Right lobe of liver (tissue), 4 donors: ENCODE data around the gene USP28.

Experiments
- CTCF ChIP-seq, 4 donors: fragments of 200-600 bp in 3 of 4; fragments of 450-650 bp in 1 of 4; IDR thresholded peaks; one replicate each; pipeline versions ENCODE4 v1.5.1 to v1.8.0; 2016 to 2022; ENCODE audit warnings: antibody characterized with exemption in 4 of 4, mild to moderate bottlenecking in 2 of 4
- POLR2A ChIP-seq: fragments of 450-650 bp; IDR thresholded peaks from one replicate; pipeline ENCODE4 v1.6.1; 2017; ENCODE audit warnings: antibody characterized with exemption, mild to moderate bottlenecking
- donor health status: DM: no; HTN: no; CAD: no.
- donor health status: DM: no; HTN: no; CAD: no.
- donor health status: DM: no; HTN: yes; CAD: no.

GRCh38 chr11:113895367-113896155, 20.2 kb upstream of the USP28 start:
- no peak for TF ChIP-seq CTCF (IDR thresholded peaks at IDR 0.05)
- TF ChIP-seq POLR2A, result no peak
